Measurements from ENCODE around the gene PDE10A.

The PDE10A gene

GRCh38 chr6:165653607-165654006, 9.4 kb downstream of the PDE10A start:
- DNase-seq, result no peak

- no peak for DNase-seq
These were observed 9.8 kb downstream of the PDE10A start for GRCh38 chr6:165653196-165653595.

- no peak for DNase-seq
These were observed 10.3 kb downstream of the PDE10A start for GRCh38 chr6:165652766-165653165.

GRCh38 chr6:165649166-165650137, 13.6 kb downstream of the PDE10A start:
- no peak for DNase-seq

GRCh38 chr6:165647041-165647440, 16.0 kb downstream of the PDE10A start:
- no peak for DNase-seq

GRCh38 chr6:165645919-165646318, 17.1 kb downstream of the PDE10A start:
- no peak for DNase-seq

- no peak for DNase-seq
These were observed 18.3 kb downstream of the PDE10A start for GRCh38 chr6:165644586-165645266.

- no peak for DNase-seq
These were observed 20.0 kb downstream of the PDE10A start for GRCh38 chr6:165643015-165643414.

- no peak for DNase-seq
These were observed 21.3 kb downstream of the PDE10A start for GRCh38 chr6:165641672-165642156.

GRCh38 chr6:165640806-165641205, 22.2 kb downstream of the PDE10A start:
- no peak for DNase-seq

GRCh38 chr6:165638530-165638929, 24.5 kb downstream of the PDE10A start:
- DNase-seq, result no peak

GRCh38 chr6:165637586-165637985, 25.5 kb downstream of the PDE10A start:
- no peak for DNase-seq

GRCh38 chr6:165636402-165637048, 26.5 kb downstream of the PDE10A start:
- no peak for DNase-seq

GRCh38 chr6:165635965-165636364, 27.1 kb downstream of the PDE10A start:
- no peak for DNase-seq

- DNase-seq, result no peak
These were observed 28.8 kb downstream of the PDE10A start for GRCh38 chr6:165634101-165634880.

- no peak for DNase-seq
These were observed 30.8 kb downstream of the PDE10A start for GRCh38 chr6:165632194-165632593.

- no peak for DNase-seq
These were observed 32.5 kb downstream of the PDE10A start for GRCh38 chr6:165630544-165630953.

GRCh38 chr6:165628955-165629354, 34.1 kb downstream of the PDE10A start:
- no peak for DNase-seq

GRCh38 chr6:165627366-165627765, 35.7 kb downstream of the PDE10A start:
- DNase-seq, result no peak

GRCh38 chr6:165626711-165627110, 36.3 kb downstream of the PDE10A start:
- DNase-seq, result no peak

GRCh38 chr6:165624871-165625639, 38.0 kb downstream of the PDE10A start:
- no peak for DNase-seq

- DNase-seq, result no peak
These were observed 41.1 kb downstream of the PDE10A start for GRCh38 chr6:165621940-165622339.

Data from inflammatory macrophage treated with lipopolysaccharide for 4 hours (primary cell).